Muscle layer of duodenum (tissue), 2 donors: ENCODE results near the gene RAB22A.

Experiments used
- H3K27ac ChIP-seq: one replicate; pipeline ENCODE4 v1.7.0; 2013; ENCODE audit warnings: mild to moderate bottlenecking, low read length
- H3K27me3 ChIP-seq: one replicate; pipeline ENCODE4 v1.7.0; 2013; ENCODE audit warnings: low read depth, mild to moderate bottlenecking, control low read depth, low read length
- H3K36me3 ChIP-seq, 2 donors: one replicate each; pipeline ENCODE4 v1.7.0; 2013; ENCODE audit warnings: low read length in 2 of 2, control low read depth in 1 of 2, mild to moderate bottlenecking in 1 of 2; ENCODE audit not compliant: insufficient read depth in 2 of 2, control insufficient read depth in 1 of 2
- H3K4me1 ChIP-seq, 2 donors: one replicate each; pipeline ENCODE4 v1.7.0; 2013; ENCODE audit warnings: low read length in 2 of 2, mild to moderate bottlenecking in 2 of 2, control low read depth in 1 of 2, moderate library complexity in 1 of 2; ENCODE audit not compliant: insufficient read depth in 2 of 2, control insufficient read depth in 1 of 2
- H3K4me3 ChIP-seq, 2 donors: one replicate each; pipeline ENCODE4 v1.7.0; 2013; ENCODE audit warnings: low read length in 2 of 2, low read depth in 1 of 2, mild to moderate bottlenecking in 1 of 2
- H3K9me3 ChIP-seq, 2 donors: one replicate each; pipeline ENCODE4 v1.7.0; 2013; ENCODE audit warnings: low read length in 2 of 2, control low read depth in 1 of 2, mild to moderate bottlenecking in 1 of 2; ENCODE audit not compliant: control insufficient read depth in 1 of 2
- donor health status: healthy.

Gene RAB22A

DNA sequence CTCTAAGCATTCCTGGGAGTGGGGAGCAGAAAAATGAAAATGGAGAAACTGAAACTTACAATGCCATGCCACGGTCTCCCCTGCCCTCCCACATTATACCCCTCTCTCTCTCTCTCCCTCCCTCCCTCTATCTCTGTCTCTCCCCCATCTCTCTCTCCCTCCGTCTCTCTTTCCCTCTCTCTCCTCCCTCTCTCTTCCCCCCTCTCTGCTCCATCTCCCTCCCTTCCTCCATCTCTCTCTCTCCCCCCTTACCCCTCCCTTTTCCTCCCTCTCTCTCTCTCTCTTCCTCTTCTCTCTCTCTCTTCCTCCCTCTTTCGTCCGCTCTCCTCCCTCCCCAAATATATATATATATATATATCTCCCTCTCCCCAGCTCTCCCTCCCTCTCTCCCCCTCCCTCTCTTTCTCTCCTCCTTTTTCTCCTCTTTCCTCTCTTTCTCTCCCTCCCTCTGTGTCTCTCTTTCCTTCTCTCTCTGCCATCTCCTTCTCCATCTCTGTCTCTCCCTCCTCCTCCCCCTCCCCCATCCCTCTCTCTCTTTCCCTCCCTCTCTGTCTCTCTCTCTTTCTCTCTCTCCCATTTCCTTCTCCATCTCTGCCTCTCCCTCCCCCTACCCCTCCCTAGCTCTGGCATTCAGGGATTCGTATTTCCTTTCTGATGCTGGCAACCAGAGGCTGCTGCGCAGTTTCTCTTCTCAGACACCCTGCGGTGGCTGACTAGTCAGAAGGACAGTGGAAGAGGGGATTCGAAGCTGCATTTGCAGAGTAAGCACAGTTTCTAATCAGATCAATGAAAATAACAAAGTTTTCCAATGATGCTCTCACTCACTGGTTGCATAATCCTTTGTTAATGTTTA, 65.6 kb downstream of the RAB22A start:
- H3K4me1 ChIP-seq = no peaks in the 10 kb centered on the region
- no peaks in the 10 kb centered on the region for H3K27me3 ChIP-seq
- no peak overlapping the region for H3K27ac ChIP-seq
- H3K9me3 ChIP-seq = no peaks in the 10 kb centered on the region
- H3K36me3 ChIP-seq = no peaks in the 10 kb centered on the region
- H3K4me3 ChIP-seq = no peak overlapping the region

DNA sequence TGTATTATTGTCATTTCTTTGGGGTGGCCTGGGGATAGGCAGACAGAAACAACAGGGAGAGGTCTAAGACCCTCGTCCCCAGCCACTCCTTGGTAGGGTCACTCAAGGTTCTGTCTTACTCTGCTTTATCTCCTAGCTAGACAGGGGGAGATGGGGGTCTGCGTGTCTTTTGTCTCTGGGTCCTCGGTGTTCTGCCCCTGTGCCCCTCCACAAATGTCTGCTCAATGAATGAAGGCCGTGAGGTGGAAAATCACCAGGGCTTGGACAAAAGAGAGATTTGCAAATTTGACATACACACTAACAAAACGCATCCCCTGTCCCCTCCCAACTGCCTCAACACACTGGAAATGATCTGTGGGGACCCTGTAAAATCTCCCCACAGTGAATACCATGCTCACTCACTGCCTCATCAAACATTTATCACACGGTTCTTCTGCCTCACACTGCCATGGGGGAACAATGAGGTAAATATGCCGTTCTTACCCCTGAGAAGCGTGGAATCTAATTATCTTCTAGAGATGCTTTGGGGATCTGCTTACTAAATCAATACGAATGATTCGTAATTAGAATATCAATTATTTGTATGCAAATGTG, 66.3 kb downstream of the RAB22A start:
- Histone ChIP-seq H3K36me3 (no peaks in the 10 kb centered on the region), H3K9me3 (no peaks in the 10 kb centered on the region), H3K27me3 (no peaks in the 10 kb centered on the region), H3K27ac (no peak overlapping the region), H3K4me3 (no peak overlapping the region), H3K4me1 (no peaks in the 10 kb centered on the region)

DNA sequence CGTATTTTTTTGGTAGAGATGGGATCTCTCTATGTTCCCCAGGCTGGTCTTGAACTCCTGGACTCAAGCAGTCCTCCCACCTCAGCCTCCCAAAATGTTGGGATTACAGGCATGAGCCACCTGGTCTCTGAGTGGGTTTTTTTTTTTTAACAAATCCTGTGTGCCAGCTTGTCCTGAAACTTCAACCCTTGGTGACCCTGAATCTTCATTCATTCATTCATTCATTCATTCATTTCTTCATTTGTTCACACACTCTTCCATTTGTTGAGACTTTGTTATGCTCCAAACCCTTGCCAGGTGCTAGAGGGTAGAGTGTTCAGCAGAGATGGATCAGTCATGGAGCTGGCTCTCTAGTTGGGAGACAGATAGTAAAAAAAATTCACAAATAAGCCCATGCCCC, 67.5 kb downstream of the RAB22A start:
- H3K9me3 ChIP-seq = peaks cover 0 to 6% of the 10 kb centered on the region in 2 donors
- no peaks in the 10 kb centered on the region for H3K36me3 ChIP-seq
- H3K27me3 ChIP-seq = no peaks in the 10 kb centered on the region

DNA sequence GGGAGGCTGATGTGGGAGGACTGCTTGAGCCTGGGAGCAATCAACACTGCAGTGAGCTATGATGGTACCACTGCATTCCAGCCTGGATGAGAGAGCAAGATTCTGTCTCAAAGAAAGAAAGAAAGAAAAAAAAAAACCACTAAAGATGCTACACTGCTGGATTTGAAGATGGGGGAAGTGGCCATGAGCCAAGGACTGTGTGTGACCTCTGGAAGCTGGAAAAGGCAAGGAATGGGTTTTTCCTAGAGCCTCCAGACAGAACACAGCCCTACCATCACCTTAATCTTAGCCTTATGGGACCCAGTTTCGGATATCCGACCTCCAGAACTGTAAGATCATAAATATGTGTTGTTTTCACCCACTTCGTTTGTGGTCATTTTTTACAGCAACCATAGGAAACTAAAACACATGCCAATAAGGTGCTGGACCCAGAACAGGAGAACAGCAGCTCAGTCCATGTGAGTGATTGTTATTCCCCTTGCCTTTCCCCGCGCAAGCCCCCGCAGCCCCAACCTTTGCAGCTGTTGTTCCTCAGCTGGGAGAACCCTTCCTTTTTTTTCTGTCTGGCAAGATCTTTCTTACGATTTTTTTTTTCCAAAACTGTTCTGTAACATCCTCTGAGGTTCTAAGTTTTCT, 68.4 kb downstream of the RAB22A start:
- no peaks in the 10 kb centered on the region for H3K36me3 ChIP-seq

More for the DNA sequence above, 67.5 kb downstream of the RAB22A start:
- Histone ChIP-seq H3K4me3 (no peak overlapping the region), H3K4me1 (no peaks in the 10 kb centered on the region), H3K27ac (no peak overlapping the region)

DNA sequence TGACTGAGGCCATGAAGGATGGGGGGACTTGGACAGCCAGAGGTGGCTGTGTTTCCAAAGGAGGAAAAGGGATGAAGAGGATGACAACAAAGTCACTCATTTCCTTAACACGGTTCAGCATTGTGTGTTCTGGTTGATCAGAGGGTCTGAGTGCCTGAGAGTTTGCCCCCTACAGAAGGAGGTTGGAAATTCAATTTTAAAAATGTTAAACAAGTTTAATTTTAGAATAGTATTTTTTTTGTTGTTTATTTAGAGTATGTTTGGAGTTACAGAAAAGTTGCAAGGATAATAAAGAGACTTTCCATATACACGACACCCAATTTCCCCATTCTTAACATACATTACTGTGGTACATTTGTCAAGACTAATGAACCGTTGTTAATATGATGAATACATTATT, 69.2 kb downstream of the RAB22A start:
- H3K9me3 ChIP-seq = peaks cover 0 to 6% of the 10 kb centered on the region in 2 donors
- no peaks in the 10 kb centered on the region for H3K4me1 ChIP-seq
- H3K27ac ChIP-seq = no peak overlapping the region
- no peaks in the 10 kb centered on the region for H3K27me3 ChIP-seq
- no peak overlapping the region for H3K4me3 ChIP-seq
- H3K36me3 ChIP-seq = no peaks in the 10 kb centered on the region

More for the DNA sequence above, 68.4 kb downstream of the RAB22A start:
- H3K9me3 ChIP-seq = peaks cover 0 to 6% of the 10 kb centered on the region in 2 donors
- no peaks in the 10 kb centered on the region for H3K4me1 ChIP-seq
- H3K27me3 ChIP-seq = no peaks in the 10 kb centered on the region
- no peak overlapping the region for H3K27ac ChIP-seq
- H3K4me3 ChIP-seq = no peak overlapping the region

DNA sequence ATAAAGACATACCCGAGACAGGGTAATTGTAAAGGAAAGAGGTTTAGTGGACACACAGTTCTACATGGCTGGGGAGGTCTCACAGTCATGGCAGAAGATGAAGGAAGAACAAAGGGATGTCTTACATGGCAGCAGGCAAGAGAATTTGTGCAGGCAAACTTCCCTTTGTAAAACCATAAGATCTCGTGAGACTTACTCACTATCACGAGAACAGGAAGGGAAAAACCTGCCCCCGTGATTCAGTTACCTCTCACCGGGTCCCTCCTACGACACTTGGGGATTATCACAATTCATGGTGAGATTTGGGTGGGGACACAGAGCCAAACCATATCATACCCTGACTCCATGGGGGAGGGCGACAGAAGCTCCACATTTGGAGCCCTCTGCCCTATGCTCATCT, 72.1 kb downstream of the RAB22A start:
- Histone ChIP-seq H3K4me1 (no peaks in the 10 kb centered on the region), H3K4me3 (no peak overlapping the region), H3K27ac (no peak overlapping the region), H3K9me3 (peaks cover 0 to 6% of the 10 kb centered on the region in 2 donors), H3K36me3 (no peaks in the 10 kb centered on the region), H3K27me3 (no peaks in the 10 kb centered on the region)

DNA sequence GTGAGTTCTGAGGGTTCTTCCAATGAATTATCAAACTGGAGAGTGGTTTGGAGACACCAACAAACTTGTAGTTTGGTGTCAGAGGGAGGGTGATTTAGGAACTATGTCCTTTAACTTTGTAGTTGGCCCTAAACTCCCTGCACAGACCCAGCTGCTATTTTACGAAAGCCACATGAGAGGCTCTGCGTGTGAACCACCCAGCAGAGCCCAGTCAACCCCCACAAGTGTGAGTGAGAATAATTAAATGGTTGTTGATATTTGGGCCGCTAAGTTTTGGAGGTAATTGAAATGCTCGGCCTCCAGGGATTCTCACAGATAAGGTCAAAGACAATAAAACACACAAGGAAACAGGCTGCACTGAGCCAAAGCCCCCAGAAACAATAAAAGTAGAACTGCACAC, 72.6 kb downstream of the RAB22A start:
- Histone ChIP-seq H3K4me3 (no peak overlapping the region), H3K27ac (no peak overlapping the region), H3K27me3 (no peaks in the 10 kb centered on the region), H3K4me1 (no peaks in the 10 kb centered on the region), H3K9me3 (peaks cover 0 to 6% of the 10 kb centered on the region in 2 donors), H3K36me3 (no peaks in the 10 kb centered on the region)

DNA sequence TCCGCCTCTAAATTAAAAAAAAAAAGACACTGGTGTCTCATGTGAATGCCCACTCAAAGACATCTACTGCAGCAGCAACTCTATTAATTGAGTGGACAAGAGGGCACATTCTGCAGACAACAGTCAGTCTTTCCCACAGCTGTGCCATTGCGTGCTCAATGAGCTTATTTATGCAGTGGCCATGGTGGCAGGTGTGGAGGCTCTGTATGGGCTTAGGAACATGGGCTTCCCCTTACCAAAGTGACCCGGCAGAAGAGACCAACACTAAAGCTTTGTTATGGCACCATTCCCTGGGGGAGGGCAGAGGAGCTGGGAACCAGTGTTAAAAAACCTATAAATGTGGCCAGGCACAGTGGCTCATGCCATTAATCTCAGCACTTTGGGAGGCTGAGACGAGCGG, 75.3 kb downstream of the RAB22A start:
- Histone ChIP-seq H3K27me3 (no peaks in the 10 kb centered on the region), H3K9me3 (peaks cover 0 to 6% of the 10 kb centered on the region in 2 donors), H3K4me1 (peaks cover 1 to 2% of the 10 kb centered on the region in 2 donors), H3K4me3 (no peak overlapping the region), H3K27ac (no peak overlapping the region), H3K36me3 (no peaks in the 10 kb centered on the region)

DNA sequence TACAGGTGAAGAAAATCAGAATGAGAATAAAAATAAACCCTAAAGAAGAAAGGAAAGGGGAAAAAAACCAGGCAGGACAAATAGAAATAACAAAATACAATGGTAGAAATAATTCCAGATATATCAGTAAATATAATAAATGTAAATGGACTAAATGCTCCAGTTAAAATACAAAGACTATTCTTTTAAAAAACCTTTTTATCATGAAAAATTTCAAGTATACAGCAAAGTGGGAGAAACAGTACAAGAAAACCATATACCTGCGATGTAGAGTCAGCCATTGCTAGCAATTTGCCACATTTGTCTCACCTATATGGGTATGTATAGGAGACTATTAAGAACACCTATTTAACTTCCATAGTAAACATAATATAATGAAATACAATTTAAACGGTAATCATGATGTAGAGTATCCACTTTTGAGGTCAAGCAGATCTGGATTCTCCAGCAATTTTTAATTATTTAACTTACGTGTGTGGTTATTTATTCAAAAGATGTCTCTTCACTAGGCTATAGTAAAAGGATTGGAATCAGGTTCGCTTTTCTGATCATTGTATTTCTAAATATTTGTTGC, 78.6 kb downstream of the RAB22A start:
- Histone ChIP-seq H3K9me3 (no peaks in the 10 kb centered on the region), H3K27ac (no peak overlapping the region), H3K36me3 (no peaks in the 10 kb centered on the region), H3K4me3 (peak overlapping the region in 1 of 2 donors; percentile 55), H3K27me3 (no peaks in the 10 kb centered on the region), H3K4me1 (peaks cover 12 to 28% of the 10 kb centered on the region in 2 donors)

DNA sequence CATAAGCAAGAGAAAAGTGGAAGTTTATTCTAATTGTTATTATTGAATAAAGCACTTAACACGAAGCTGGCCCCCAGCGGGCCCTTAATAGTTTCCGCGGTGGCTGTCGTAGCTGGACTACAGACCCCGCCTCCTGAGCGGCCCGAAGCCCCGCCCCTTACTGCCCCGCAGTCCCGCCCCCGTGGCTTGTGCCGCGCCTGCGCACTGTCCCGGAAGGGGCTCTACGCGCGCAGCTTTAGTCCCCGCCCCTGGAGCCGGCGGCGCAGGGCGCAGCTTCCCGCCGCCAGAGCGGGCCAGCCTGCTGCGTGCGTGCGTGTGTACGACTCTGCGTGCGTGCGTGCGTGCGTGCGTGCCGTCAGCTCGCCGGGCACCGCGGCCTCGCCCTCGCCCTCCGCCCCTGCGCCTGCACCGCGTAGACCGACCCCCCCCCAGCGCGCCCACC, 79.4 kb downstream of the RAB22A start, which contains the start of gene VAPB:
Gene VAPB (plus strand): TSS at position 348 of the 442 bp plus-strand sequence. CDS start 231 bp downstream, outside the sequence.
- peaks cover 16 to 28% of the 10 kb centered on the region in 2 donors for H3K4me1 ChIP-seq
- no peaks in the 10 kb centered on the region for H3K9me3 ChIP-seq
- H3K4me3 ChIP-seq = peak within 1 kb of the TSS; percentile 72 to 95
- no peaks in the 10 kb centered on the region for H3K27me3 ChIP-seq
- no peaks in the 10 kb centered on the region for H3K36me3 ChIP-seq
- peak within 1 kb of the TSS; percentile 87 for H3K27ac ChIP-seq
